SK-N-SH (cell line): ENCODE measurements around the gene SRBD1. TPM values are rescaled to one million over a fixed set of nuclear protein-coding genes. Genes with fewer than 3 reads are reported as not detected.

Experiments used
- CTCF ChIA-PET: fragments of 300-600, 350-600 bp; formaldehyde crosslinking; extraction: SDS; loops from one replicate; lab custom pipeline; 2021; lab: Yijun Ruan, JAX
- POLR2A ChIA-PET: fragments of 350-600 bp; sonication (Branson Sonifier 250); formaldehyde crosslinking; extraction: SDS; loops from one replicate; lab custom pipeline; 2020; ENCODE audit warnings: antibody characterized with exemption, inconsistent platforms; lab: Yijun Ruan, JAX
- DNase-seq: peaks from one replicate; pipeline ENCODE4 v3.0.0; 2012
- H2AFZ ChIP-seq: fragments of 200-600 bp; sonication (generic); 2 replicates; pipeline ENCODE4 v1.8.1; 2016; ENCODE audit warnings: antibody characterized with exemption, mild to moderate bottlenecking, low read depth
- H3F3A ChIP-seq: fragments of 200-600 bp; sonication (generic); replicated peaks from 2 replicates; pipeline ENCODE3; 2016; ENCODE audit warnings: antibody characterized with exemption, mild to moderate bottlenecking; ENCODE audit not compliant: insufficient read depth
- H3K27ac ChIP-seq, 2 experiments: fragments of 200-500 bp in 1 of 2; fragments of 200-600 bp in 1 of 2; sonication (Bioruptor generic) in 1 of 2; sonication (generic), shearing (Covaris generic) in 1 of 2; 2 replicates each; pipeline versions ENCODE4 v1.5.1 to v1.6.1; 2014 to 2016; ENCODE audit warnings: low read depth in 2 of 2, inconsistent platforms in 1 of 2, low read length in 1 of 2, mild to moderate bottlenecking in 1 of 2, mixed read lengths in 1 of 2
- H3K27me3 ChIP-seq: fragments of 200-600 bp; sonication (generic), shearing (Covaris generic); 2 replicates; pipeline ENCODE4 v1.6.1; 2016; ENCODE audit warnings: mixed run types; ENCODE audit not compliant: insufficient read depth
- H3K36me3 ChIP-seq, 2 experiments: fragments of 200-500 bp in 1 of 2; fragments of 200-600 bp in 1 of 2; sonication (Bioruptor generic) in 1 of 2; sonication (generic) in 1 of 2; replicated peaks in 1 of 2; 2 replicates each; pipeline versions ENCODE3 to v1.5.1; 2014 to 2016; ENCODE audit warnings: low read length in 1 of 2, mild to moderate bottlenecking in 1 of 2; ENCODE audit not compliant: insufficient read depth in 2 of 2, control insufficient read depth in 1 of 2
- H3K4me1 ChIP-seq, 2 experiments: fragments of 200-500 bp in 1 of 2; fragments of 200-600 bp in 1 of 2; sonication (Bioruptor generic) in 1 of 2; sonication (generic), shearing (Covaris generic) in 1 of 2; 2 replicates each; pipeline versions ENCODE4 v1.5.1 to v1.6.1; 2014 to 2016; ENCODE audit warnings: low read depth in 1 of 2, low read length in 1 of 2, mixed run types in 1 of 2; ENCODE audit not compliant: insufficient read depth in 2 of 2, control insufficient read depth in 1 of 2
- H3K4me2 ChIP-seq: fragments of 200-600 bp; sonication (generic), shearing (Covaris generic); 2 replicates; pipeline ENCODE4 v1.6.1; 2017; ENCODE audit warnings: mixed run types
- H3K4me3 ChIP-seq, 2 experiments: fragments of 200-500 bp in 1 of 2; fragments of 200-600 bp in 1 of 2; sonication (Bioruptor generic) in 1 of 2; sonication (generic), shearing (Covaris generic) in 1 of 2; 2 replicates each; pipeline versions ENCODE4 v1.5.1 to v1.8.1; 2014 to 2016; ENCODE audit warnings: low read depth in 2 of 2, inconsistent platforms in 1 of 2, low read length in 1 of 2, mild to moderate bottlenecking in 1 of 2, mixed read lengths in 1 of 2, moderate library complexity in 1 of 2
- H3K79me2 ChIP-seq: fragments of 200-600 bp; sonication (generic); 2 replicates; pipeline ENCODE4 v1.8.1; 2017; ENCODE audit warnings: mild to moderate bottlenecking; ENCODE audit not compliant: insufficient read depth
- H3K9ac ChIP-seq: fragments of 200-600 bp; sonication (generic); 2 replicates; pipeline ENCODE4 v1.6.1; 2017; ENCODE audit warnings: mixed run types
- H3K9me2 ChIP-seq: fragments of 200-600 bp; sonication (generic); 2 replicates; pipeline ENCODE4 v1.6.1; 2017; ENCODE audit warnings: mixed run types
- H3K9me3 ChIP-seq: fragments of 200-600 bp; sonication (generic); 2 replicates; pipeline ENCODE4 v1.6.1; 2017; ENCODE audit warnings: mixed run types, mild to moderate bottlenecking, moderate library complexity
- H4K20me1 ChIP-seq: fragments of 200-600 bp; sonication (generic); 2 replicates; pipeline ENCODE4 v1.6.1; 2017; ENCODE audit warnings: mild to moderate bottlenecking, mixed run types; ENCODE audit not compliant: insufficient read depth
- CTCF ChIP-seq: fragments of 200-600 bp; sonication (generic); IDR thresholded peaks from 2 replicates; pipeline ENCODE4 v1.6.1; 2017; ENCODE audit warnings: antibody characterized with exemption, mild to moderate bottlenecking, moderate library complexity
- ELF1 ChIP-seq: IDR thresholded peaks from 2 replicates; pipeline ENCODE4 v1.4.0; 2012
- EP300 ChIP-seq, 2 experiments: IDR thresholded peaks; 2 replicates each; pipeline versions ENCODE4 v1.4.0 to v1.6.1; 2012; ENCODE audit warnings: borderline replicate concordance in 1 of 2, low read depth in 1 of 2, low read length in 1 of 2
- EZH2phosphoT487 ChIP-seq: fragments of 200-600 bp; sonication (generic); IDR thresholded peaks from 2 replicates; pipeline ENCODE4 v1.6.1; 2017; ENCODE audit warnings: low read depth, mixed run types, mild to moderate bottlenecking, antibody characterized with exemption, moderate library complexity, borderline replicate concordance
- FOSL2 ChIP-seq: IDR thresholded peaks from 2 replicates; pipeline ENCODE4 v1.4.0; 2012; ENCODE audit warnings: low read depth, mild to moderate bottlenecking, moderate library complexity, borderline replicate concordance
- FOXJ3 ChIP-seq: sonication (generic); formaldehyde crosslinking; IDR thresholded peaks from 2 replicates; pipeline ENCODE4 v1.5.1; 2020; ENCODE audit warnings: mild to moderate bottlenecking, missing genetic modification reagents
- FOXM1 ChIP-seq: IDR thresholded peaks from 2 replicates; pipeline ENCODE4 v1.4.0; 2012; ENCODE audit warnings: low read depth, mild to moderate bottlenecking
- GATA2 ChIP-seq: sonication (generic); formaldehyde crosslinking; IDR thresholded peaks from 2 replicates; pipeline ENCODE4 v1.5.0; 2020; ENCODE audit warnings: mild to moderate bottlenecking, missing genetic modification reagents
- IRF3 ChIP-seq: fragments of 150-350 bp; IDR thresholded peaks from 2 replicates; pipeline ENCODE4 v1.6.1; 2016; ENCODE audit warnings: mild to moderate bottlenecking, low read depth, low read length
- MAX ChIP-seq: IDR thresholded peaks from 2 replicates; pipeline ENCODE4 v1.4.0; 2012; ENCODE audit warnings: low read depth
- MEF2A ChIP-seq: IDR thresholded peaks from 2 replicates; pipeline ENCODE4 v1.4.0; 2012; ENCODE audit warnings: low read depth, borderline replicate concordance
- NRF1 ChIP-seq: IDR thresholded peaks from 2 replicates; pipeline ENCODE4 v1.6.1; 2012; ENCODE audit warnings: low read depth, mild to moderate bottlenecking, low read length
- RCOR1 ChIP-seq: fragments of 150-350 bp; IDR thresholded peaks from 2 replicates; pipeline ENCODE4 v1.6.1; 2017; ENCODE audit warnings: antibody characterized with exemption, low read length
- RFX5 ChIP-seq: IDR thresholded peaks from 2 replicates; pipeline ENCODE4 v1.6.1; 2012; ENCODE audit warnings: mild to moderate bottlenecking, improper control_type of control experiment, low read length
- RXRA ChIP-seq: IDR thresholded peaks from 2 replicates; pipeline ENCODE4 v1.4.0; 2012; ENCODE audit warnings: low read depth, mild to moderate bottlenecking, borderline replicate concordance
- SIN3A ChIP-seq: IDR thresholded peaks from 2 replicates; pipeline ENCODE4 v1.6.1; 2012; ENCODE audit warnings: low read depth, mild to moderate bottlenecking, low read length, moderate library complexity, borderline replicate concordance
- USF1 ChIP-seq: IDR thresholded peaks from 2 replicates; pipeline ENCODE4 v1.4.0; 2012; ENCODE audit warnings: low read depth, borderline replicate concordance
- USF2 ChIP-seq: fragments of 150-350 bp; IDR thresholded peaks from 2 replicates; pipeline ENCODE4 v1.6.1; 2017; ENCODE audit warnings: antibody characterized with exemption, low read length, low read depth, borderline replicate concordance
- YY1 ChIP-seq: IDR thresholded peaks from 2 replicates; pipeline ENCODE4 v1.4.0; 2012; ENCODE audit warnings: low read depth, mild to moderate bottlenecking
- ZBTB33 ChIP-seq: IDR thresholded peaks from 2 replicates; pipeline ENCODE4 v1.4.0; 2012; ENCODE audit warnings: low read depth, borderline replicate concordance
- WGBS: methylation state at CpG from one replicate; pipeline ENCODE4 v1.1.6; 2017; ENCODE audit warnings: low lambda C conversion rate; 5-methylcytosine and 5-hydroxymethylcytosine counted together
- polyA plus RNA-seq, 3 experiments: library from polyadenylated mRNA; depleted of rRNA; stranded (reverse); fragments of >200 nt; gene quantifications; 2 replicates each; pipeline ENCODE4 v1.2.3, GENCODE V29; 2012

SRBD1 gene
- polyA plus RNA-seq, 1 of the 3 experiments (the other 2 are of a cell fraction), result 3.2 TPM

- Histone ChIP-seq H3K79me2 (no peaks in the 10 kb centered on the region), H3K9me2 (no peaks in the 10 kb centered on the region), H3K9ac (no peak overlapping the region), H3F3A (no peaks in the 10 kb centered on the region), H2AFZ (no peak overlapping the region)
- no peak for DNase-seq
- 93% methylated on average over 5 of the region's 5 CpGs for WGBS
- POLR2A ChIA-PET, result no interaction called here
- TF ChIP-seq EZH2phosphoT487, result no peak
- TF ChIP-seq FOXM1, result no peak
- TF ChIP-seq RXRA, result no peak
- TF ChIP-seq USF2, result no peak
- no peak for TF ChIP-seq FOXJ3 (CRISPR knock-in tag)
- TF ChIP-seq IRF3, result no peak
- no peak for TF ChIP-seq ZBTB33
- TF ChIP-seq YY1, result no peak
- TF ChIP-seq MEF2A, result no peak
- TF ChIP-seq FOSL2, result no peak
- TF ChIP-seq EP300 (IDR thresholded peaks at IDR 0.05; ENCODE audit: borderline replicate concordance in 1 of 2, low read depth in 1 of 2, low read length in 1 of 2), result no peak
- no peak for TF ChIP-seq CTCF
- TF ChIP-seq USF1, result no peak
- no peak for TF ChIP-seq GATA2 (CRISPR knock-in tag)
- no peak for TF ChIP-seq RCOR1
- no peak for TF ChIP-seq SIN3A
- TF ChIP-seq ELF1, result no peak
- no peak for TF ChIP-seq RFX5
- no peak for TF ChIP-seq MAX
- TF ChIP-seq NRF1, result no peak
- TF ChIP-seq, all 33 proteins: peak for 0
- H3K4me2 ChIP-seq, result no peak overlapping the region
- no peaks in the 10 kb centered on the region; a peak in 1 of 4 replicates for H3K4me1 ChIP-seq
- CTCF ChIA-PET, result interaction anchor here (2.9 kb wide), 1 partner anchor 33 kb away, joined by 11 read pairs; no protein-coding TSS in a partner anchor
- no peak overlapping the region for H3K4me3 ChIP-seq
- H3K27me3 ChIP-seq, result no peaks in the 10 kb centered on the region
- H4K20me1 ChIP-seq, result no peaks in the 10 kb centered on the region
- no peak overlapping the region for H3K27ac ChIP-seq
- H3K9me3 ChIP-seq, result no peaks in the 10 kb centered on the region
- H3K36me3 ChIP-seq, result peaks cover 0 to 49% of the 10 kb centered on the region in 2 experiments
These were observed 59.2 kb downstream of the SRBD1 start for GRCh38 chr2:45551862-45552261.
